NCI-H748 treated with DMSO at 0.1 percent for 48 hours (cell line): ENCODE results near the gene UQCC5.

Experiments used
- DNase-seq: peaks from one replicate; lab custom pipeline; 2025; lab: John Stamatoyannopoulos, UW

UQCC5 gene

GRCh38 chr3:52504977-52505376, 31.4 kb upstream of the UQCC5 start:
- DNase-seq, result no peak

DNA sequence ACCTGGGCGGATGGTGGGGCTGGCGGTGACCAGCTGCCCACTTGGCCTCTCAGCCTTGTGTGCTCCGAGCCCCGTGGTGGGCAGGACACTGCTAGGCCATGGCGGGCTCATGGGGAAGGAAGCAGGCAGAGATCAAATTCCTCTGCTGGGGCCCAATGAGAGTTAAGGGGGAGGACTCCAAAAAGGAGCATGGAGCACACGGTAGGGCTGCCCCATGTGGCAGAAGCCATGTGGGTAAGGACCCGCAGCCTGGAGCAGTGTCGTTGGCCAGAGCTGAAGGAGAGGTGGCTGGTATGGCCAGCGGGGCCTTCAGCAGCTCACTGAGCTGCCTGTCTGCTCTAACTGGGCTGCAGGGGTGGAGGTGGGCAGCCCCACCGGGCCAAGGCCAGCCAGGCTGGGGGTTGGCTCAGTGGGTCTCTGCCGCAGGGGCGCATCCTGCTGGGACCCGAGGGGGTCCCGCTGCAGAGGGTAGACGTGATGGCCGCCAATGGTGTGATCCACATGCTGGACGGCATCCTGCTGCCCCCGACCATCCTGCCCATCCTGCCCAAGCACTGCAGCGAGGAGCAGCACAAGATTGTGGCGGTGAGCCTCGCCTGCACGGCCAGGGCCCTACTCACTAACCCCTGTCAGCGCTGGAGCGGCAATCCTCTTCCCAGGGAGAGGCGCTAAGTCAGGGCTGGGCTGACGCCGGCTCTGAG, 30.0 kb upstream of the UQCC5 start:
- no peak for DNase-seq

DNA sequence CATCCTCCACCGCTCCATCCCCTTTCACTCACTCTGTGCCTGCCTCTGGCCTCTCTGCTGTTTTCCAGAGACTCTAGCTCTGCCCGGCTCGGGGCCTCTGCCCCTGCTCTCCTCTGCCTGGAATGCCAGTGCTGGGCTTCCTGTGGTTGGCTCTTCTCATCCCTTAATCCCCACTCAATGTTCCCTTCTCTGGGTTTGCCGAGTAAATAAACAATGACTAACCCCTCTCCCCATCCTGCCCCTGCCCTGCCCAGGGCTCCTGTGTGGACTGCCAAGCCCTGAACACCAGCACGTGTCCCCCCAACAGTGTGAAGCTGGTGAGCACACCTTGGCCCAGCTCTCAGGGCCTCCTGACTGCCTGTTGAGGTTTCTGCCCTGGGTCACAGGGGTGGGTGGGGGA, 29.0 kb upstream of the UQCC5 start:
- no peak for DNase-seq

- DNase-seq, result no peak
Observed at GRCh38 chr3:52509753-52510328, 26.6 kb upstream of the UQCC5 start.

DNA sequence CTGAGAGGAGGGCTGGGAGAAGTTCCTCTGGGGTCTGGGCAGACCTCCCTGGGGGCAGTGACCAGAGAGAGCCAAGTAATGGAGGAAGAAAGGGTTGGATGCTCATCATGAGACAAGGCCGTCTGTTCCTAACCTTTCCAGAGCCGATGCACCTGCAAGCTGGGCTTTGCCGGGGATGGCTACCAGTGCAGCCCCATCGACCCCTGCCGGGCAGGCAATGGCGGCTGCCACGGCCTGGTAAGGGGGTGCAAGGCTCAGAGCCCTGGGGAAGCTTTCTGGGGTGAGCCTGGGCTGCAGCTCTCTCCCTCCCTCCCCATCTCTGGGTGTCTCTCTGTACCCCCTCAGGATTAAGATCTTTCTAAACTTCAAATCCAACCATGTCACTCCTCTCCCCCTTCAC, 24.9 kb upstream of the UQCC5 start:
- no peak for DNase-seq

DNA sequence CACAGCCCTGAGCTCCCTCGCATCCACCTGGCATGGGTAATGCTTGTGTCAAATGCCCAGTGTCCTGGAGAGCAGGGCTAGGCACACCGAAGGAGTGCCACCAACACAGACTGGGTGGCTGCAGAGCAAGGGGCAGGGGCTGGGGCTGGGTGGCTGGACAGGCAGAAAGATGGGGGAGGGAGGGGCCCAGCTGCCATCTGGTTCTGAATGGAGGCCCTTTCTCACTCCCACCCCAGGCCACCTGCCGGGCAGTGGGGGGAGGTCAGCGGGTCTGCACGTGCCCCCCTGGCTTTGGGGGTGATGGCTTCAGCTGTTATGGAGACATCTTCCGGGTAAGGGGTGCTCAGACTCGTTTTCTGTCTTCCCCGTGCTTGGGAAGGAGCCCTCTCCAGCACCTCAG, 24.3 kb upstream of the UQCC5 start:
- no peak for DNase-seq

GRCh38 chr3:52512727-52513126, 23.7 kb upstream of the UQCC5 start:
- no peak for DNase-seq

GRCh38 chr3:52513281-52513680, 23.1 kb upstream of the UQCC5 start:
- no peak for DNase-seq

GRCh38 chr3:52514576-52514975, 21.8 kb upstream of the UQCC5 start:
- no peak for DNase-seq

GRCh38 chr3:52515192-52515591, 21.2 kb upstream of the UQCC5 start:
- no peak for DNase-seq

GRCh38 chr3:52516509-52517195, 19.8 kb upstream of the UQCC5 start:
- DNase-seq, result no peak

GRCh38 chr3:52517796-52518722, 18.3 kb upstream of the UQCC5 start:
- DNase-seq, result no peak

- DNase-seq, result no peak
Observed at GRCh38 chr3:52518723-52519444, 17.5 kb upstream of the UQCC5 start.

GRCh38 chr3:52519445-52520140, 16.8 kb upstream of the UQCC5 start:
- DNase-seq, result no peak

DNA sequence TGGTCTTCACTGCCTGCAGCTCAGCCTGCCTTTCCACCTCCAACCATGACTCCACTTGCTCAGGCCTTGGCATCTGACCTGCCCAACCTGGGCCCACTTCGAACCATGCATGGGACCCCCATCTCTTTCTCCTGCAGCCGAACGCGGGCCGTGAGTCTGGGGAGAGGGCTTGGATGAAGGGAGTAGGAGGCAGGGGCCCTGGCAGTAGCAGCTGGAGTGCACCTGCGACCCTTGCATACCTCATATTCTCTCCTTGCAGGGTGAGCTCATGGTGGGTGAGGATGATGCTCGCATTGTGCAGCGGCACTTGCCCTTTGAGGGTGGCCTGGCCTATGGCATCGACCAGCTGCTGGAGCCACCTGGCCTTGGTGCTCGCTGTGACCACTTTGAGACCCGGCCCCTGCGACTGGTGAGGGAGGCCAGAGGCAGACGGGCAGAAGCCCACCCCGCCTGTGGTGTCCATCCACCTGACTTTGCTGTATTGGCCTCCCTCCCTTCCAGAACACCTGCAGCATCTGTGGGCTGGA, 16.2 kb upstream of the UQCC5 start:
- no peak for DNase-seq

DNA sequence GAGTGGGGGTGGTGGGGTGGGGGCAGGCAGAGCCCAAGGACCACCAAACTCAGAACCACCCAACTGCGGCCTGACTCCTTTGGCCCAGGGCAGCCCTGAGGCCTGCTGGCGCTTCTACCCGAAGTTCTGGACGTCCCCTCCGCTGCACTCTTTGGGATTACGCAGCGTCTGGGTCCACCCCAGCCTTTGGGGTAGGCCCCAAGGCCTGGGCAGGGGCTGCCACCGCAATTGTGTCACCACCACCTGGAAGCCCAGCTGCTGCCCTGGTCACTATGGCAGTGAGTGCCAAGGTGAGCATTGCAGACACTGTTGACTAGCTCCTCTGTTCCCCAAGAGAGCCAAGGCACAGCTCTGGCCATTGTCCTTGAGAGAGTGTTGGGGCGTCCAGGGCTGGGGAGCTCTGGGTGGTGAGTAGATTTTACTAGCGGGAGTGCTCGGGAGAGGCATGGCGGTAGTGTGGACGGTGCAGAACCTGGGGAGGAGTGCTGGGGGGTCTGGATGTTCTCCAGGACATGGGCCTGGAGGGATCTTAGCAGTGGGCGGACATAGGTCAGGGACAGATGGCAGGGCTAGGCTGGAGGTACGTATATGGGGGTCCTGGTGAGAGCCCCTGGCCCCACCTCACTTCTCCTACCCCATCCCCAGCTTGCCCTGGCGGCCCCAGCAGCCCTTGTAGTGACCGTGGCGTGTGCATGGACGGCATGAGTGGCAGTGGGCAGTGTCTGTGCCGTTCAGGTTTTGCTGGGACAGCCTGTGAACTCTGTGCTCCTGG, 15.5 kb upstream of the UQCC5 start:
- DNase-seq, result no peak

GRCh38 chr3:52521488-52521824, 14.9 kb upstream of the UQCC5 start:
- no peak for DNase-seq

- no peak for DNase-seq
Observed at GRCh38 chr3:52521881-52522650, 14.3 kb upstream of the UQCC5 start.

GRCh38 chr3:52522651-52523251, 13.7 kb upstream of the UQCC5 start:
- no peak for DNase-seq
